Parathyroid adenoma (tissue), 2 donors: ENCODE data around the gene SELE.

Experiments used
- H2AFZ ChIP-seq: fragments of 300-600 bp; sonication (generic); one replicate; pipeline ENCODE4 v1.7.0; 2017; ENCODE audit warnings: antibody characterized with exemption, mild to moderate bottlenecking
- H3K27ac ChIP-seq: fragments of 300-600 bp; sonication (generic); one replicate; pipeline ENCODE4 v1.7.0; 2017
- H3K27me3 ChIP-seq: fragments of 300-600 bp; sonication (generic); one replicate; pipeline ENCODE4 v1.7.0; 2017; ENCODE audit warnings: low read length; ENCODE audit not compliant: control insufficient read depth, insufficient read depth
- H3K36me3 ChIP-seq: fragments of 300-600 bp; sonication (generic); one replicate; pipeline ENCODE4 v1.7.0; 2017; ENCODE audit warnings: low read length; ENCODE audit not compliant: control insufficient read depth, insufficient read depth
- H3K4me1 ChIP-seq: fragments of 300-600 bp; sonication (generic); one replicate; pipeline ENCODE4 v1.7.0; 2017; ENCODE audit warnings: control low read depth
- H3K4me2 ChIP-seq: fragments of 300-600 bp; sonication (generic); one replicate; pipeline ENCODE4 v1.7.0; 2017; ENCODE audit warnings: low read length
- H3K4me3 ChIP-seq: fragments of 300-600 bp; sonication (generic); one replicate; pipeline ENCODE4 v1.7.0; 2017; ENCODE audit warnings: low read depth, low read length
- H3K79me2 ChIP-seq: fragments of 300-600 bp; sonication (generic); one replicate; pipeline ENCODE4 v1.7.0; 2017; ENCODE audit warnings: control low read depth
- H3K9ac ChIP-seq: fragments of 300-600 bp; sonication (generic); one replicate; pipeline ENCODE4 v1.7.0; 2017; ENCODE audit warnings: mild to moderate bottlenecking
- H3K9me3 ChIP-seq: fragments of 300-600 bp; sonication (generic); one replicate; pipeline ENCODE4 v1.7.0; 2017; ENCODE audit warnings: low read length; ENCODE audit not compliant: control insufficient read depth
- CTCF ChIP-seq: fragments of 300-600 bp; sonication (generic); IDR thresholded peaks from one replicate; pipeline ENCODE4 v1.7.0; 2017; ENCODE audit warnings: antibody characterized with exemption, mild to moderate bottlenecking
- donor health status: primary hyperparathyroidism.

Gene SELE

GRCh38 chr1:169733924-169734323 lies at the start of gene SELE:
TSS of gene SELE (minus strand) at chr1:169734079. CDS start at chr1:169733612, 467 bp downstream.
- Histone ChIP-seq H3K27ac (peak within 1 kb of the TSS; percentile 19), H3K4me2 (no peak within 1 kb of the TSS), H3K9me3 (no peaks in the 10 kb centered on the region), H3K4me1 (peaks cover 18% of the 10 kb centered on the region), H2AFZ (no peak within 1 kb of the TSS), H3K79me2 (no peaks in the 10 kb centered on the region), H3K9ac (no peak within 1 kb of the TSS), H3K36me3 (no peaks in the 10 kb centered on the region), H3K27me3 (no peaks in the 10 kb centered on the region), H3K4me3 (no peak within 1 kb of the TSS)
- no peak for TF ChIP-seq CTCF

GRCh38 chr1:169782596-169782995 lies 48.7 kb upstream of the SELE start:
- peak overlapping the region; percentile 46 for H3K4me2 ChIP-seq
- no peaks in the 10 kb centered on the region for H3K27me3 ChIP-seq
- H3K4me1 ChIP-seq, result peaks cover 44% of the 10 kb centered on the region
- H3K36me3 ChIP-seq, result no peaks in the 10 kb centered on the region
- H3K4me3 ChIP-seq, result peak overlapping the region; percentile 3
- no peak overlapping the region for H2AFZ ChIP-seq
- no peaks in the 10 kb centered on the region for H3K79me2 ChIP-seq
- TF ChIP-seq CTCF, result no peak
- peak overlapping the region; percentile 90 for H3K27ac ChIP-seq
- no peaks in the 10 kb centered on the region for H3K9me3 ChIP-seq
- H3K9ac ChIP-seq, result no peak overlapping the region

GRCh38 chr1:169779970-169780369 lies 46.1 kb upstream of the SELE start:
- H3K9me3 ChIP-seq, result no peaks in the 10 kb centered on the region
- H2AFZ ChIP-seq, result peak overlapping the region; percentile 1
- H3K9ac ChIP-seq, result no peak overlapping the region
- H3K4me2 ChIP-seq, result peak overlapping the region; percentile 14
- no peaks in the 10 kb centered on the region for H3K27me3 ChIP-seq
- no peaks in the 10 kb centered on the region for H3K79me2 ChIP-seq
- peak overlapping the region; percentile 90 for H3K27ac ChIP-seq
- H3K4me3 ChIP-seq, result no peak overlapping the region
- no peak for TF ChIP-seq CTCF
- H3K4me1 ChIP-seq, result peaks cover 40% of the 10 kb centered on the region
- no peaks in the 10 kb centered on the region for H3K36me3 ChIP-seq

GRCh38 chr1:169779150-169779549 lies 45.3 kb upstream of the SELE start:
- Histone ChIP-seq H3K4me3 (no peak overlapping the region), H3K79me2 (no peaks in the 10 kb centered on the region), H3K27ac (peak overlapping the region; percentile 90), H3K4me2 (no peak overlapping the region), H3K9me3 (no peaks in the 10 kb centered on the region), H3K9ac (no peak overlapping the region), H3K36me3 (no peaks in the 10 kb centered on the region), H3K27me3 (no peaks in the 10 kb centered on the region), H3K4me1 (peaks cover 38% of the 10 kb centered on the region), H2AFZ (peak overlapping the region; percentile 1)
- no peak for TF ChIP-seq CTCF

GRCh38 chr1:169776440-169776839 lies 42.6 kb upstream of the SELE start:
- no peak overlapping the region for H3K4me3 ChIP-seq
- TF ChIP-seq CTCF, result no peak
- H3K4me1 ChIP-seq, result peaks cover 19% of the 10 kb centered on the region
- no peaks in the 10 kb centered on the region for H3K36me3 ChIP-seq
- H3K9ac ChIP-seq, result no peak overlapping the region
- H3K27ac ChIP-seq, result no peak overlapping the region
- no peak overlapping the region for H2AFZ ChIP-seq
- no peaks in the 10 kb centered on the region for H3K9me3 ChIP-seq
- no peaks in the 10 kb centered on the region for H3K27me3 ChIP-seq
- no peaks in the 10 kb centered on the region for H3K79me2 ChIP-seq
- no peak overlapping the region for H3K4me2 ChIP-seq
